ENCODE results near the gene CCND3. TPM values are rescaled to one million over a fixed set of nuclear protein-coding genes. Genes with fewer than 3 reads are reported as not detected.

The CCND3 gene
- total RNA-seq, 2 donors from 2014 or later = 131 to 170 TPM

- ATAC-seq (ENCODE audit: insufficient number of reproducible peaks, low FRiP score, low read depth) (no peak), DNase-seq (ENCODE audit: low spot score) (no peak)
- Histone ChIP-seq H3K36me3 (peaks cover 21% of the 10 kb centered on the region), H3K4me1 (ENCODE audit: control insufficient read depth in 1 of 2, low read depth in 2 of 2) (peaks cover 31 to 41% of the 10 kb centered on the region in 2 donors), H3K27ac (peak overlapping the region; percentile 29 to 65), H3K9me3 (no peaks in the 10 kb centered on the region), H3K4me3 (peak overlapping the region; percentile 83), H3K27me3 (replicated peaks; ENCODE audit: insufficient read depth) (no peaks in the 10 kb centered on the region)
- no peak for TF ChIP-seq CTCF (IDR thresholded peaks at IDR 0.05)
Measured at GRCh38 chr6:41939176-41939847, 2.3 kb downstream of the CCND3 start.

GRCh38 chr6:41938590-41939175 is 2.9 kb downstream of the CCND3 start:
- DNase-seq (ENCODE audit: low spot score) (no peak), ATAC-seq (ENCODE audit: insufficient number of reproducible peaks, low FRiP score, low read depth) (no peak)
- TF ChIP-seq CTCF (IDR thresholded peaks at IDR 0.05) = no peak
- peaks cover 31 to 41% of the 10 kb centered on the region in 2 donors for H3K4me1 ChIP-seq (ENCODE audit: control insufficient read depth in 1 of 2, low read depth in 2 of 2)
- no peaks in the 10 kb centered on the region for H3K9me3 ChIP-seq
- no peak overlapping the region for H3K4me3 ChIP-seq
- H3K27me3 ChIP-seq (replicated peaks; ENCODE audit: insufficient read depth) = no peaks in the 10 kb centered on the region
- no peak overlapping the region for H3K27ac ChIP-seq
- H3K36me3 ChIP-seq = peaks cover 26% of the 10 kb centered on the region

GRCh38 chr6:41937861-41938574 is 3.6 kb downstream of the CCND3 start:
- TF ChIP-seq CTCF (IDR thresholded peaks at IDR 0.05) = no peak
- H3K4me1 ChIP-seq (ENCODE audit: control insufficient read depth in 1 of 2, low read depth in 2 of 2) = peaks cover 31 to 41% of the 10 kb centered on the region in 2 donors

GRCh38 chr6:41937472-41937860 is 4.1 kb downstream of the CCND3 start:
- Histone ChIP-seq H3K4me3 (no peak overlapping the region), H3K36me3 (peaks cover 33% of the 10 kb centered on the region), H3K9me3 (no peaks in the 10 kb centered on the region), H3K27ac (no peak overlapping the region), H3K27me3 (replicated peaks; ENCODE audit: insufficient read depth) (no peaks in the 10 kb centered on the region), H3K4me1 (ENCODE audit: control insufficient read depth in 1 of 2, low read depth in 2 of 2) (peaks cover 29 to 40% of the 10 kb centered on the region in 2 donors)
- no peak for ATAC-seq (ENCODE audit: insufficient number of reproducible peaks, low FRiP score, low read depth)
- no peak for TF ChIP-seq CTCF (IDR thresholded peaks at IDR 0.05)
- DNase-seq (ENCODE audit: low spot score) = no peak

More at GRCh38 chr6:41937861-41938574, 3.6 kb downstream of the CCND3 start:
- ATAC-seq (ENCODE audit: insufficient number of reproducible peaks, low FRiP score, low read depth) = no peak
- no peak overlapping the region for H3K27ac ChIP-seq
- H3K27me3 ChIP-seq (replicated peaks; ENCODE audit: insufficient read depth) = no peaks in the 10 kb centered on the region
- no peaks in the 10 kb centered on the region for H3K9me3 ChIP-seq
- peaks cover 28% of the 10 kb centered on the region for H3K36me3 ChIP-seq
- DNase-seq (ENCODE audit: low spot score) = no peak
- H3K4me3 ChIP-seq = no peak overlapping the region
